ENCODE data around the gene CACNA1B. TPM values are rescaled to one million over a fixed set of nuclear protein-coding genes. Genes with fewer than 3 reads are reported as not detected.

Gene CACNA1B
- total RNA-seq, 4 donors from 2014 or later, result 0.13 to 0.42 (median 0.31) TPM

DNA sequence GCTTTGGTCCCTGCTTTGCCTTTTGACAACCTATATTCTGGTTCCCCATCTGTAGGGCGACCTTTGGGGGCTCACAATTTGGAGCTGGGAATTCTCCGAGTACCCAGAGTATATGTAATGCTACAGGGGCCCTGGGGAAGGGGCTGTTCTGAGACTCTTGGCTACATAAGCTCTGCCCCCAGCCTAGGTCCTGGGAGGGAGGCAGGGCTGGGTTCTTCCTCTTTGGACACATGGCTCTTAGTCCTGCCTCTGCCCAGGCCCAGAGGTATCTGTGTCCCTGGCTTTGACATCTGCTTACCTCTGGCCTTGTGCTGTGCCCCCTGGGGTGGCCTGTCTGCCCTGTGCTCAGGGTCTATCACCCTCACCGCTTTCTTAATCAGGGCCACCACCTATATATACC is 181.6 kb downstream of the CACNA1B start:
- Histone ChIP-seq H3K4me3 (no peak overlapping the region), H3K4me1 (no peaks in the 10 kb centered on the region), H3K9me3 (no peaks in the 10 kb centered on the region), H3K27me3 (peaks cover 0 to 15% (median 0%) of the 10 kb centered on the region in 4 donors), H3K27ac (replicated peaks in 1 of 4) (no peak overlapping the region), H3K36me3 (no peaks in the 10 kb centered on the region)
- TF ChIP-seq POLR2A (IDR thresholded peaks at IDR 0.05; ENCODE audit: low read depth) (no peak), EP300 (IDR thresholded peaks at IDR 0.05) (no peak), POLR2AphosphoS5 (IDR thresholded peaks at IDR 0.05) (no peak)
- TF ChIP-seq, protein P1, sequence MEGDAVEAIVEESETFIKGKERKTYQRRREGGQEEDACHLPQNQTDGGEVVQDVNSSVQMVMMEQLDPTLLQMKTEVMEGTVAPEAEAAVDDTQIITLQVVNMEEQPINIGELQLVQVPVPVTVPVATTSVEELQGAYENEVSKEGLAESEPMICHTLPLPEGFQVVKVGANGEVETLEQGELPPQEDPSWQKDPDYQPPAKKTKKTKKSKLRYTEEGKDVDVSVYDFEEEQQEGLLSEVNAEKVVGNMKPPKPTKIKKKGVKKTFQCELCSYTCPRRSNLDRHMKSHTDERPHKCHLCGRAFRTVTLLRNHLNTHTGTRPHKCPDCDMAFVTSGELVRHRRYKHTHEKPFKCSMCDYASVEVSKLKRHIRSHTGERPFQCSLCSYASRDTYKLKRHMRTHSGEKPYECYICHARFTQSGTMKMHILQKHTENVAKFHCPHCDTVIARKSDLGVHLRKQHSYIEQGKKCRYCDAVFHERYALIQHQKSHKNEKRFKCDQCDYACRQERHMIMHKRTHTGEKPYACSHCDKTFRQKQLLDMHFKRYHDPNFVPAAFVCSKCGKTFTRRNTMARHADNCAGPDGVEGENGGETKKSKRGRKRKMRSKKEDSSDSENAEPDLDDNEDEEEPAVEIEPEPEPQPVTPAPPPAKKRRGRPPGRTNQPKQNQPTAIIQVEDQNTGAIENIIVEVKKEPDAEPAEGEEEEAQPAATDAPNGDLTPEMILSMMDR (IDR thresholded peaks at IDR 0.05), result no peak
- intact Hi-C loops (cut with DNase I), result no loop called here
- no peak for DNase-seq (ENCODE audit: extremely low spot score)
- 91% methylated on average over 3 of the region's 3 CpGs for whole genome bisulfite sequencing

DNA sequence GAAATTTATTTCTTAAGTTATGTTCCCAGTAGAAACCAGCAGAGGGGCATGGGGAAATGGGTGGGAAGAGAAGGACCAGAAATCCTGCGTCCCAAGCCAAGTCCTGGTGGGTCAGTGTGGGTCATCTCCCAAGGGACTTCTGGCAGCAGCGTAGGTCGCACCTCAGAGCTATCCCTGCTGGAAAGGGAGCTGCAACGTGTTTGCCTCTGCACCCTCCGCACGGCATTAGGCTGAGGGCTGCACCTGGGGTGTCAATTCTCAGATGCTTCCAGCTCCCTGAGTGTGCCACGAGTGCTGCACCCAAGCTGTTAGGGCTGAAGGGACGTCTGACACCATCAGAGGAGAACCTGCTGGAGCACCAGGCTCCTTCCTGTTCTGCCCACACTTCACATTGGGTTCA is 182.8 kb downstream of the CACNA1B start:
- 78% methylated on average over 7 of the region's 8 CpGs for WGBS
- no peak overlapping the region for H3K4me3 ChIP-seq
- H3K27me3 ChIP-seq, result peaks cover 0 to 21% (median 0%) of the 10 kb centered on the region in 4 donors
- no peak for DNase-seq (ENCODE audit: extremely low spot score)
- H3K4me1 ChIP-seq, result no peaks in the 10 kb centered on the region
- intact Hi-C loops (cut with DNase I), result no loop called here
- H3K9me3 ChIP-seq, result no peaks in the 10 kb centered on the region
- no peaks in the 10 kb centered on the region for H3K36me3 ChIP-seq
- no peak overlapping the region for H3K27ac ChIP-seq (replicated peaks in 1 of 4)
- no peak for TF ChIP-seq POLR2A (IDR thresholded peaks at IDR 0.05; ENCODE audit: low read depth)
- TF ChIP-seq, protein P1 (IDR thresholded peaks at IDR 0.05), result no peak
- TF ChIP-seq EP300 (IDR thresholded peaks at IDR 0.05), result no peak
- no peak for TF ChIP-seq POLR2AphosphoS5 (IDR thresholded peaks at IDR 0.05)

DNA sequence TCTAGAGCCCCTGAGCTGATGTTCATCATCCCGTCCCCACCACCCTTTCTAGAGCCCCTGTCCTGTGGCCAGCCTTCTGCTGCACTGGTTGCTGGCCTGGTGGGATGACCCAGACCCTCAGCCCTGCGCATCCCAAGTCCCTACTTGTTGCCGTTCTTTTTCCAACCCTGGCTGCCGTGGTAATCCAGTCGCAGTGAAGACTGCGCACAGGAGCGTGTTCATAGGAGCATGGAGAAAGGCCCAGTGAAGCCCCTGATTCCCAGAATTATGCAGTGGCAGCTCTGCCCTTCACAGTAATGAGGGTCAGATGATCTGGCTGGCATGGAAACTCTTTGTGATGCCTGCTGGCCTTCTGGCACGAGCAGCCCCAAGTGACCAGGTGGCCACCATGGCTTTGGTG is 183.3 kb downstream of the CACNA1B start:
- Histone ChIP-seq H3K4me1 (no peaks in the 10 kb centered on the region), H3K9me3 (no peaks in the 10 kb centered on the region), H3K4me3 (no peak overlapping the region), H3K36me3 (no peaks in the 10 kb centered on the region), H3K27me3 (peaks cover 0 to 26% (median 0%) of the 10 kb centered on the region in 4 donors), H3K27ac (replicated peaks in 1 of 4) (no peak overlapping the region)
- WGBS, result 92% methylated on average over 2 of the region's 8 CpGs
- TF ChIP-seq POLR2A (IDR thresholded peaks at IDR 0.05; ENCODE audit: low read depth) (no peak), POLR2AphosphoS5 (IDR thresholded peaks at IDR 0.05) (no peak), EP300 (IDR thresholded peaks at IDR 0.05) (no peak)
- TF ChIP-seq, protein P1 (IDR thresholded peaks at IDR 0.05), result no peak
- DNase-seq (ENCODE audit: extremely low spot score), result no peak
- intact Hi-C loops (cut with DNase I), result no loop called here

DNA sequence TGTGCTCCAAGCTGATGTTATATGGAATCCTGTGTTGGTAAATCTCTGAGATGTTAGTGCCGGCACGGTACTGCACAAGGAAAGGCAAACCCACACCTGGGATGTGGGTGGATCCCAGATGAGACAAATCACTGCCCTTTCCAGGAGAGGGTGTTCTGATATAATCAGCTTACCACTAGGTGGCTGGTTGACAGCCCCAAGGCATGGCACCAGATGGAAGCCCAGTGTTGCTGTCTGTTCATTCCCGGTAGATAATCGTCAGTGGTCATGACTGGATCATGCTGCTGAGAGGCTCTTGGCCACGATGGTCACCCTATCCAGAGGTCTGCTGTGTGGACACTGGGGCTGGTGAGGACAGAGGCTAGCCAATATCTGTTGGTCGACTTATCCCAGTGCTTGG is 184.0 kb downstream of the CACNA1B start:
- Histone ChIP-seq H3K9me3 (no peaks in the 10 kb centered on the region), H3K36me3 (no peaks in the 10 kb centered on the region), H3K4me1 (no peaks in the 10 kb centered on the region), H3K27ac (replicated peaks in 1 of 4) (no peak overlapping the region), H3K27me3 (peaks cover 0 to 30% (median 0%) of the 10 kb centered on the region in 4 donors), H3K4me3 (no peak overlapping the region)
- 79% methylated on average over 2 of the region's 6 CpGs for WGBS
- no peak for DNase-seq (ENCODE audit: extremely low spot score)
- TF ChIP-seq, protein P1 (IDR thresholded peaks at IDR 0.05), result no peak
- TF ChIP-seq POLR2A (IDR thresholded peaks at IDR 0.05; ENCODE audit: low read depth) (no peak), EP300 (IDR thresholded peaks at IDR 0.05) (no peak), POLR2AphosphoS5 (IDR thresholded peaks at IDR 0.05) (no peak)
- intact Hi-C loops (cut with DNase I), result no loop called here

DNA sequence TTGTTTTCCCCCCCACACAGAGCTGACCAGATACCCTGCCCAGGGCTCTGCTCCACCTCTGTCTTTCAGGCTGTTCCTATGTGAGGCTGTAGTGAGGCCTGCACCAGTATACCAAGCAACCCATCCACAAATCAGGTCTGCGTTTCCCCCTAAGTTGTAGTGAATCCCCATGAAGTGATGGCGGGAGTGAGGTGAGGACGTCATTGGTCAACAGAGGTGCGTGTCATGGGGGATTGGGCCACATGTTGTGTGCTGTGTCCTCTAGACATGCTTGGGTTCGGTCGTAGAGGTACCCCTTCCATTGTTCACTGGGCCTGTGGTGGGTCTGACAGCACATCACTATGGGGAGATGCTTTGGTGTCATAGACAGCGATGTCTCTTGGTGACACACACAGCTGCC is 184.6 kb downstream of the CACNA1B start:
- Histone ChIP-seq H3K36me3 (no peaks in the 10 kb centered on the region), H3K9me3 (no peaks in the 10 kb centered on the region), H3K27me3 (peaks cover 0 to 33% (median 0%) of the 10 kb centered on the region in 4 donors), H3K4me3 (no peak overlapping the region), H3K4me1 (no peaks in the 10 kb centered on the region), H3K27ac (replicated peaks in 1 of 4) (no peak overlapping the region)
- intact Hi-C loops (cut with DNase I), result no loop called here
- TF ChIP-seq, protein P1 (IDR thresholded peaks at IDR 0.05), result no peak
- no peak for TF ChIP-seq EP300 (IDR thresholded peaks at IDR 0.05)
- 93% methylated on average over 6 of the region's 7 CpGs for WGBS
- DNase-seq (ENCODE audit: extremely low spot score), result no peak

Data from esophagus muscularis mucosa (tissue), 4 donors.